HCT116 (cell line): ENCODE measurements around the gene RPL4. TPM values are rescaled to one million over a fixed set of nuclear protein-coding genes. Genes with fewer than 3 reads are reported as not detected.

ENCODE experiments used
- ATAC-seq: fragments of 200-7000 bp; cut with Tn5 transposase; 2 replicates; pipeline ENCODE4 v1.9.1; 2020; ENCODE audit warnings: mild to moderate bottlenecking, moderate library complexity
- BruUV-seq: library from RNA; stranded (reverse); fragments of 400-500 nt; replicated peaks from 2 replicates; lab custom pipeline; 2021; lab: Mats Ljungman, UMichigan
- CTCF ChIA-PET: fragments of 300-600 bp; sonication (Branson Sonifier 250); formaldehyde crosslinking; loops from one replicate; lab custom pipeline; 2021; ENCODE audit warnings: antibody characterized with exemption; lab: Charles Lee
- POLR2A ChIA-PET: fragments of 300-600, 350-600 bp; sonication (Branson Sonifier 250); formaldehyde crosslinking; loops from one replicate; lab custom pipeline; 2021; ENCODE audit warnings: antibody characterized with exemption; lab: Charles Lee
- RAD21 ChIA-PET, 2 experiments: fragments of 300-600 bp; sonication (Branson Sonifier 250); formaldehyde crosslinking; loops; one replicate each; lab custom pipeline; 2023; ENCODE audit warnings: low total read pairs in 2 of 2; ENCODE audit not compliant: uncharacterized antibody in 2 of 2, unreplicated experiment in 2 of 2, low non-redundant PET in 1 of 2; lab: Charles Lee
- DNase-seq: peaks from one replicate; pipeline ENCODE4 v3.0.0-alpha.2; 2010; ENCODE audit warnings: low read depth, low spot score
- H2AFZ ChIP-seq: fragments of 200-600 bp; shearing (Covaris generic), sonication (generic); 2 replicates; pipeline ENCODE4 v1.6.1; 2017; ENCODE audit warnings: low read depth, mixed run types, mixed read lengths, antibody characterized with exemption, low read length; ENCODE audit not compliant: poor library complexity, severe bottlenecking
- H3K27ac ChIP-seq: 2 replicates; pipeline ENCODE4 v1.5.1; 2012; ENCODE audit warnings: low read depth, low read length
- H3K27me3 ChIP-seq: fragments of 200-600 bp; sonication (generic); 2 replicates; pipeline ENCODE4 v1.6.1; 2016; ENCODE audit warnings: mixed run types, low read length, mixed read lengths; ENCODE audit not compliant: insufficient read depth
- H3K36me3 ChIP-seq, 2 experiments: fragments of 200-500 bp in 1 of 2; fragments of 200-600 bp in 1 of 2; sonication (Bioruptor generic) in 1 of 2; sonication (generic) in 1 of 2; 2 replicates each; pipeline versions ENCODE4 v1.5.1 to v1.6.1; 2014 to 2016; ENCODE audit warnings: low read length in 2 of 2, inconsistent platforms in 1 of 2, mixed read lengths in 1 of 2, mixed run types in 1 of 2; ENCODE audit not compliant: insufficient read depth in 2 of 2, control insufficient read depth in 1 of 2
- H3K4me1 ChIP-seq, 2 experiments: fragments of 200-600 bp in 1 of 2; sonication (generic) in 1 of 2; 2 replicates each; pipeline versions ENCODE4 v1.5.1 to v1.6.1; 2012 to 2017; ENCODE audit warnings: low read length in 2 of 2, inconsistent platforms in 1 of 2, mild to moderate bottlenecking in 1 of 2, mixed read lengths in 1 of 2, mixed run types in 1 of 2, moderate library complexity in 1 of 2; ENCODE audit not compliant: insufficient read depth in 2 of 2, control insufficient read depth in 1 of 2
- H3K4me2 ChIP-seq: fragments of 200-600 bp; sonication (generic); 2 replicates; pipeline ENCODE4 v1.6.1; 2017; ENCODE audit warnings: mixed run types, low read length, mixed read lengths
- H3K4me3 ChIP-seq, 2 experiments: fragments of 200-600 bp in 1 of 2; sonication (generic) in 1 of 2; replicated peaks in 1 of 2; 2 replicates each; pipeline ENCODE4 v1.5.1; 2011 to 2016; ENCODE audit warnings: low read length in 2 of 2, control low read depth in 1 of 2, low read depth in 1 of 2, mild to moderate bottlenecking in 1 of 2, mixed read lengths in 1 of 2, mixed run types in 1 of 2
- H3K79me2 ChIP-seq: fragments of 200-600 bp; sonication (generic); 2 replicates; pipeline ENCODE4 v1.6.1; 2017; ENCODE audit warnings: mild to moderate bottlenecking, mixed run types, low read length, moderate library complexity, mixed read lengths; ENCODE audit not compliant: insufficient read depth
- H3K9ac ChIP-seq: fragments of 200-600 bp; sonication (generic); 2 replicates; pipeline ENCODE4 v1.6.1; 2016; ENCODE audit warnings: low read length, mixed read lengths
- H3K9me2 ChIP-seq: fragments of 200-600 bp; sonication (generic), shearing (Covaris generic); 2 replicates; pipeline ENCODE4 v1.6.1; 2017; ENCODE audit warnings: mixed run types, mild to moderate bottlenecking, moderate library complexity; ENCODE audit not compliant: insufficient read depth
- H3K9me3 ChIP-seq, 2 experiments: fragments of 200-500 bp in 1 of 2; fragments of 200-600 bp in 1 of 2; sonication (Bioruptor generic) in 1 of 2; sonication (generic) in 1 of 2; 2 replicates each; pipeline ENCODE4 v1.6.1; 2014 to 2017; ENCODE audit warnings: low read length in 2 of 2, mixed read lengths in 2 of 2, inconsistent platforms in 1 of 2, low read depth in 1 of 2, mild to moderate bottlenecking in 1 of 2, mixed run types in 1 of 2, moderate library complexity in 1 of 2; ENCODE audit not compliant: control insufficient read depth in 1 of 2, insufficient read depth in 1 of 2
- H4K20me1 ChIP-seq: fragments of 200-600 bp; sonication (generic), shearing (Covaris generic); 2 replicates; pipeline ENCODE4 v1.6.1; 2017; ENCODE audit warnings: mixed run types, mild to moderate bottlenecking, moderate library complexity; ENCODE audit not compliant: insufficient read depth
- CBX3 ChIP-seq: IDR thresholded peaks from 2 replicates; pipeline ENCODE4 v1.6.1; 2012; ENCODE audit warnings: low read depth
- EGR1 ChIP-seq: IDR thresholded peaks from 2 replicates; pipeline ENCODE4 v1.6.1; 2012; ENCODE audit warnings: low read depth
- ELF1 ChIP-seq: IDR thresholded peaks from 2 replicates; pipeline ENCODE4 v1.6.1; 2012; ENCODE audit warnings: low read depth, borderline replicate concordance
- EZH2 ChIP-seq: fragments of 200-600 bp; sonication (generic); IDR thresholded peaks from 2 replicates; pipeline ENCODE4 v1.6.1; 2017; ENCODE audit warnings: antibody characterized with exemption, mixed run types
- FOSL1 ChIP-seq: IDR thresholded peaks from 2 replicates; pipeline ENCODE4 v1.6.1; 2012; ENCODE audit warnings: low read depth
- JUND ChIP-seq: IDR thresholded peaks from 2 replicates; pipeline ENCODE4 v1.6.1; 2012
- MAX ChIP-seq: IDR thresholded peaks from 2 replicates; pipeline ENCODE4 v1.6.1; 2012
- POLR2A ChIP-seq: IDR thresholded peaks from 2 replicates; pipeline ENCODE4 v1.7.0; 2011; ENCODE audit warnings: borderline replicate concordance; ENCODE audit not compliant: insufficient read depth, insufficient read length; ENCODE audit errors: extremely low read depth
- POLR2AphosphoS5 ChIP-seq: IDR thresholded peaks from 2 replicates; pipeline ENCODE4 v1.6.1; 2011; ENCODE audit warnings: mild to moderate bottlenecking, low read depth, low read length, moderate library complexity
- RAD21 ChIP-seq: IDR thresholded peaks from 2 replicates; pipeline ENCODE4 v1.6.1; 2012; ENCODE audit warnings: low read depth, mild to moderate bottlenecking
- REST ChIP-seq: IDR thresholded peaks from 2 replicates; pipeline ENCODE4 v1.6.1; 2012; ENCODE audit warnings: low read depth
- SIN3A ChIP-seq: IDR thresholded peaks from 2 replicates; pipeline ENCODE4 v1.6.1; 2012; ENCODE audit warnings: low read depth
- SP1 ChIP-seq: IDR thresholded peaks from 2 replicates; pipeline ENCODE4 v1.6.1; 2012; ENCODE audit warnings: low read depth
- SRF ChIP-seq: IDR thresholded peaks from 2 replicates; pipeline ENCODE4 v1.6.1; 2012; ENCODE audit warnings: low read depth
- TCF7L2 ChIP-seq: IDR thresholded peaks from 2 replicates; pipeline ENCODE4 v1.7.0; 2011; ENCODE audit warnings: borderline replicate concordance, inconsistent platforms; ENCODE audit not compliant: insufficient read depth, insufficient read length; ENCODE audit errors: extremely low read depth
- ZBTB33 ChIP-seq: IDR thresholded peaks from 2 replicates; pipeline ENCODE4 v1.6.1; 2011; ENCODE audit warnings: mild to moderate bottlenecking, low read length, moderate library complexity; ENCODE audit not compliant: insufficient replicate concordance; ENCODE audit errors: extremely low read depth
- ZFX ChIP-seq: fragments of 450-650 bp; IDR thresholded peaks from 2 replicates; pipeline ENCODE4 v1.6.1; 2017
- intact Hi-C: fragments of 100-400 bp; cut with micrococcal nuclease; formaldehyde crosslinking; loops from 2 replicates; pipeline ENCODE4 v1.10.0; 2022
- total RNA-seq: library from RNA; stranded (reverse); gene quantifications from one replicate; pipeline ENCODE4 v1.2.1, GENCODE V29; 2021; ENCODE audit not compliant: unreplicated experiment

RPL4 gene
- total RNA-seq, 1 experiment from 2014 or later = 3,818 TPM

- Histone ChIP-seq H3K27me3 (no peaks in the 10 kb centered on the region), H3K79me2 (no peaks in the 10 kb centered on the region), H3K36me3 (peaks cover 0 to 5% of the 10 kb centered on the region in 2 experiments; a peak in 2 of 4 replicates), H3K9me3 (no peaks in the 10 kb centered on the region), H3K9me2 (no peaks in the 10 kb centered on the region)
- TF ChIP-seq TCF7L2 (no peak), SIN3A (no peak)
- TF ChIP-seq, all 23 proteins: peak for 0
- ATAC-seq (no peak), DNase-seq (no peak)
- BruUV-seq = no TSS peak
- Histone ChIP-seq H3K4me3 (no peak overlapping the region), H3K9ac (no peak overlapping the region), H2AFZ (no peak overlapping the region), H4K20me1 (no peaks in the 10 kb centered on the region), H3K27ac (no peak overlapping the region), H3K4me1 (peaks cover 30 to 40% of the 10 kb centered on the region in 2 experiments), H3K4me2 (no peak overlapping the region)
- RAD21 ChIA-PET = no interaction called here
- intact Hi-C loops = no loop called here
- POLR2A ChIA-PET = no interaction called here
- CTCF ChIA-PET = no interaction called here
Observed at GRCh38 chr15:66477011-66477410, 27.6 kb downstream of the RPL4 start.

- CTCF ChIA-PET = no interaction called here
- no peaks in the 10 kb centered on the region for H3K79me2 ChIP-seq
- POLR2A ChIA-PET = no interaction called here
- TF ChIP-seq REST = no peak
- TF ChIP-seq EGR1 = no peak
- TF ChIP-seq RAD21 = no peak
- no peak for TF ChIP-seq CBX3
- no peak for TF ChIP-seq SP1
- no peak for TF ChIP-seq MAX
- no peak for TF ChIP-seq POLR2AphosphoS5
- no peak for TF ChIP-seq ZBTB33
- TF ChIP-seq SRF = no peak
- TF ChIP-seq FOSL1 = no peak
- no peak for TF ChIP-seq JUND
- no peak for TF ChIP-seq ZFX
- no peak for TF ChIP-seq ELF1
- no peak for TF ChIP-seq SIN3A
- TF ChIP-seq EZH2 = no peak
- no peak for TF ChIP-seq POLR2A
Observed at GRCh38 chr15:66476535-66476934, 28.1 kb downstream of the RPL4 start.

More at GRCh38 chr15:66476535-66476934, 28.1 kb downstream of the RPL4 start:
- Histone ChIP-seq H3K9me2 (no peaks in the 10 kb centered on the region), H3K9ac (no peak overlapping the region), H2AFZ (no peak overlapping the region), H3K4me1 (peaks cover 26 to 39% of the 10 kb centered on the region in 2 experiments), H3K4me2 (no peak overlapping the region), H3K36me3 (no peaks in the 10 kb centered on the region), H3K27ac (no peak overlapping the region), H3K4me3 (no peak overlapping the region), H3K9me3 (no peaks in the 10 kb centered on the region), H3K27me3 (no peaks in the 10 kb centered on the region), H4K20me1 (no peaks in the 10 kb centered on the region)
- intact Hi-C loops = no loop called here
- RAD21 ChIA-PET = no interaction called here
- DNase-seq = no peak
- no TSS peak for BruUV-seq
- no peak for ATAC-seq
